ENCODE data around the gene PGLYRP1. TPM values are rescaled to one million over a fixed set of nuclear protein-coding genes. Genes with fewer than 3 reads are reported as not detected.
A peak's percentile ranks its signal among the peaks of the same experiment; 100 is the strongest.

Gene PGLYRP1
- total RNA-seq, 1 donor from 2014 or later, result 3.0 TPM

DNA sequence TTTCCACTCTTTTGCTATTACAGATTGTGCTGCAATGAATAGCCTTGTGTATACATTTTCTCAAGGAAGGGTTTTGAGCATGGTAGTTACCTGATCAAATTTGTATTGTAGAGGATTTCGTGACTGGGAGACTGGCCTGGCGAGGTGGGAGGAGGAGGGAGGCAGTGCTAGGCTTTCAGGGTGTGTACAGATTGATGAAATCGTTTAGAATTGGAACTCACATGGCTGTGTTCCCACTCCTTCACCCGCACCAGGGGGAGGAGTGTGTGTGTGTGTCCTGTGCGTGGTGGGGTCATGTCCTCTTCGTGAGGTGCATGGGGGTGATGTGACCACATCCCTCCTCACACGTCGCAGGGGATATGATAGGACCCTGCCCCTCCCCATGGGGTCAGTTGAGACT lies 8.3 kb downstream of the PGLYRP1 start:
- ATAC-seq, result no peak
- Histone ChIP-seq H3K36me3 (peaks cover 4% of the 10 kb centered on the region), H3K4me3 (peak overlapping the region; percentile 73), H3K4me1 (peaks cover 22% of the 10 kb centered on the region), H3K27me3 (ENCODE audit: low read depth) (peaks cover 24% of the 10 kb centered on the region), H3K27ac (no peak overlapping the region), H3K9me3 (no peaks in the 10 kb centered on the region)
- peak; percentile 6 for DNase-seq
- intact Hi-C loops (cut with DNase I), result no loop called here
- TF ChIP-seq, protein P1, sequence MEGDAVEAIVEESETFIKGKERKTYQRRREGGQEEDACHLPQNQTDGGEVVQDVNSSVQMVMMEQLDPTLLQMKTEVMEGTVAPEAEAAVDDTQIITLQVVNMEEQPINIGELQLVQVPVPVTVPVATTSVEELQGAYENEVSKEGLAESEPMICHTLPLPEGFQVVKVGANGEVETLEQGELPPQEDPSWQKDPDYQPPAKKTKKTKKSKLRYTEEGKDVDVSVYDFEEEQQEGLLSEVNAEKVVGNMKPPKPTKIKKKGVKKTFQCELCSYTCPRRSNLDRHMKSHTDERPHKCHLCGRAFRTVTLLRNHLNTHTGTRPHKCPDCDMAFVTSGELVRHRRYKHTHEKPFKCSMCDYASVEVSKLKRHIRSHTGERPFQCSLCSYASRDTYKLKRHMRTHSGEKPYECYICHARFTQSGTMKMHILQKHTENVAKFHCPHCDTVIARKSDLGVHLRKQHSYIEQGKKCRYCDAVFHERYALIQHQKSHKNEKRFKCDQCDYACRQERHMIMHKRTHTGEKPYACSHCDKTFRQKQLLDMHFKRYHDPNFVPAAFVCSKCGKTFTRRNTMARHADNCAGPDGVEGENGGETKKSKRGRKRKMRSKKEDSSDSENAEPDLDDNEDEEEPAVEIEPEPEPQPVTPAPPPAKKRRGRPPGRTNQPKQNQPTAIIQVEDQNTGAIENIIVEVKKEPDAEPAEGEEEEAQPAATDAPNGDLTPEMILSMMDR (IDR thresholded peaks at IDR 0.05), result no peak

- TF ChIP-seq, protein P1 (IDR thresholded peaks at IDR 0.05), result peak; percentile 84
- intact Hi-C loops (cut with DNase I), result no loop called here
- DNase-seq, result peak; percentile 81
- peaks cover 4% of the 10 kb centered on the region for H3K4me1 ChIP-seq
- ATAC-seq, result peak; percentile 83 to 86
- peaks cover 34% of the 10 kb centered on the region for H3K36me3 ChIP-seq
- H3K9me3 ChIP-seq, result no peaks in the 10 kb centered on the region
- H3K4me3 ChIP-seq, result no peak overlapping the region
- no peak overlapping the region for H3K27ac ChIP-seq
- H3K27me3 ChIP-seq (ENCODE audit: low read depth), result peaks cover 15% of the 10 kb centered on the region
Observed at GRCh38 chr19:46009530-46010510, 13.0 kb downstream of the PGLYRP1 start.

- Histone ChIP-seq H3K9me3 (no peaks in the 10 kb centered on the region), H3K27me3 (ENCODE audit: low read depth) (no peaks in the 10 kb centered on the region), H3K4me3 (no peak overlapping the region), H3K36me3 (peaks cover 38% of the 10 kb centered on the region), H3K27ac (no peak overlapping the region), H3K4me1 (no peaks in the 10 kb centered on the region)
- DNase-seq (no peak), ATAC-seq (no peak)
- intact Hi-C loops (cut with DNase I), result no loop called here
- TF ChIP-seq, protein P1 (IDR thresholded peaks at IDR 0.05), result no peak
Observed at GRCh38 chr19:46006411-46006810, 16.4 kb downstream of the PGLYRP1 start.

DNA sequence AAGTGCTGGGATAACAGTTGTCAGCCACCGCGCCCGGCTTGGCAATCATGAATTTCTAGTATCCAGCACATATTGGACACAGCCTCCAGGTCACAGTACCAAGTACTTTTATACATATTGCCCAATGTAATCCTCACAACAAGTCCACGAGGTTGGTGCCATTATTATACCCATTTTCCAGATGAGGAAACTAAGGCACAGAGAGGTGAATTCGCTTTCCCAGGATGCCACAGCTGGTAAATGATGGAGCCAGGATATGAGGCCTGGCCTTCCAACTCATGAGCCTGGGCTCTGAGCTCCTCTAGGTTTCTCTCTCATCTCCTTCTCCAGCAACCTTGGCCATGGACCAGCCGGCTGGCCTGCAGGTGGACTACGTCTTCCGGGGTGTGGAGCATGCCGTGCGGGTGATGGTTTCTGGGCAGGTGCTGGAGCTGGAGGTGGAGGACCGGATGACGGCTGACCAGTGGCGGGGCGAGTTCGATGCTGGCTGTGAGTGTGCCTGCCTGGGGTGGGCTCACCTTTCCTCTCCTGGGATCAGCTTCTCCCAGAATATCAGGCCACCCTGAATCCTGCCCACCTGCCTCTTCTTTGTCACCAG lies 20.1 kb downstream of the PGLYRP1 start:
- no peaks in the 10 kb centered on the region for H3K27me3 ChIP-seq (ENCODE audit: low read depth)
- H3K4me3 ChIP-seq, result no peak overlapping the region
- DNase-seq (no peak), ATAC-seq (no peak)
- peaks cover 23% of the 10 kb centered on the region for H3K36me3 ChIP-seq
- H3K27ac ChIP-seq, result no peak overlapping the region
- H3K9me3 ChIP-seq, result no peaks in the 10 kb centered on the region
- TF ChIP-seq, protein P1 (IDR thresholded peaks at IDR 0.05), result no peak
- intact Hi-C loops (cut with DNase I), result no loop called here
- H3K4me1 ChIP-seq, result no peaks in the 10 kb centered on the region

DNA sequence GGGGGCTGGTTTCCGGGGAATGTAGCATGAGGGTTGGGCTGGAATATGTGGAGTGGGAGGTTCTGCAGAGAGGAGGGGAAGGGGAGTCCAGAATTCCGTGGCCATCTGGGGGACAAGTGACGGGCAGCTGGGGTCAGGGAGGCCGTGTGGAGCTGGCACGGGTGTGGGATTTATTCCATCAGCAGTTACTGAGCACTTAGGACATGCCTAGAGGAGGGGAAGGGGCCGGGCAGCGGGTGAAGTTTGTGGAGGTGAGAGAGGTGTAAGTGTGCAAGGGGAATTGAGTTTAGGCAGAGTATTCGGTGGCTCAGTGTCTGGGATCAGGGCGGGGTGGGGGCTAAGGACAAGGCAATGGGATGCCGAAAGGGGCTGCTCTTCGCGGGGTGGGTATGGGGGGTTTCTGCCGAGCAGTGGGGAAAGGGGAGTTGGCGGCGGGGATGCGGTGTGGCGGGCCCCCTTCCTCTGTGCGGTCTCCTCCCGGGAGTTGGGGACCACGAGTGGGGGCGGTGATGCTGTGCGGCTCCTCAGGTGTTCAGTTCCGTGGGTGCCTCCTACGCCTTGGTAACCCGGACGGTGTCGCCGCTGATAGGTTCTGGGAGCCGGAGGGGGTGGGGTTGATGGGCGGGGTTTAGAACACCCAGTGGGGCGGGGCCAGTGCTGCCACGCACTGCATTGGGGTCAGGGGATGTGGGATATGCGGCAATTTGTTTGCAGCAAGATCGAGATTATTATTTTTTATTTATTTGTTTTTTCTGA lies 22.2 kb downstream of the PGLYRP1 start:
- Histone ChIP-seq H3K27me3 (ENCODE audit: low read depth) (no peaks in the 10 kb centered on the region), H3K9me3 (no peaks in the 10 kb centered on the region), H3K36me3 (peaks cover 11% of the 10 kb centered on the region), H3K4me1 (peaks cover 9% of the 10 kb centered on the region), H3K4me3 (peak overlapping the region; percentile 21), H3K27ac (no peak overlapping the region)
- ATAC-seq, result peak; percentile 82 to 88
- peak; percentile 75 for DNase-seq
- intact Hi-C loops (cut with DNase I), result no loop called here
- TF ChIP-seq, protein P1 (IDR thresholded peaks at IDR 0.05), result no peak
